DND-41 (cell line): Measurements from ENCODE around the gene CKAP2L.

Experiments
- ATAC-seq: fragments of 200-7000 bp; cut with Tn5 transposase; 3 replicates; pipeline ENCODE4 v1.9.1; 2021; ENCODE audit warnings: low read depth; ENCODE audit not compliant: insufficient read depth
- DNase-seq: peaks from one replicate; pipeline ENCODE4 v3.0.0-alpha.2; 2020
- H2AFZ ChIP-seq: 2 replicates; pipeline ENCODE4 v1.6.0; 2012; ENCODE audit warnings: low read depth, low read length
- H3K27ac ChIP-seq: 2 replicates; pipeline ENCODE4 v1.5.1; 2012; ENCODE audit warnings: low read length, inconsistent platforms
- H3K27me3 ChIP-seq: fragments of 200-600 bp; sonication (generic); 2 replicates; pipeline ENCODE4 v1.6.0; 2012; ENCODE audit warnings: low read length, mild to moderate bottlenecking, inconsistent platforms; ENCODE audit not compliant: insufficient read depth, poor library complexity
- H3K36me3 ChIP-seq: 2 replicates; pipeline ENCODE4 v1.5.1; 2012; ENCODE audit warnings: low read length, inconsistent platforms; ENCODE audit not compliant: insufficient read depth
- H3K4me1 ChIP-seq: 2 replicates; pipeline ENCODE4 v1.5.1; 2012; ENCODE audit warnings: mild to moderate bottlenecking, low read length; ENCODE audit not compliant: insufficient read depth
- H3K4me2 ChIP-seq: 2 replicates; pipeline ENCODE4 v1.6.0; 2012; ENCODE audit warnings: mild to moderate bottlenecking, moderate library complexity, low read length, inconsistent platforms; ENCODE audit not compliant: insufficient read depth
- H3K4me3 ChIP-seq, 2 experiments: fragments of 200-600 bp in 1 of 2; shearing (Covaris generic) in 1 of 2; 2 replicates each; pipeline ENCODE4 v1.5.1; 2012 to 2016; ENCODE audit warnings: inconsistent platforms in 2 of 2, low read length in 2 of 2, mild to moderate bottlenecking in 2 of 2, low read depth in 1 of 2, moderate library complexity in 1 of 2
- H3K79me2 ChIP-seq: 2 replicates; pipeline ENCODE4 v1.6.0; 2012; ENCODE audit warnings: low read length, inconsistent platforms; ENCODE audit not compliant: insufficient read depth
- H3K9ac ChIP-seq: 2 replicates; pipeline ENCODE4 v1.6.0; 2012; ENCODE audit warnings: low read depth, mild to moderate bottlenecking, inconsistent platforms, low read length, moderate library complexity
- H3K9me3 ChIP-seq: 2 replicates; pipeline ENCODE4 v1.5.1; 2012; ENCODE audit warnings: low read length, moderate library complexity, mild to moderate bottlenecking, inconsistent platforms; ENCODE audit not compliant: insufficient read depth, severe bottlenecking
- H4K20me1 ChIP-seq: 2 replicates; pipeline ENCODE4 v1.6.0; 2012; ENCODE audit warnings: low read length; ENCODE audit not compliant: insufficient read depth
- EZH2 ChIP-seq: IDR thresholded peaks from 3 replicates; pipeline ENCODE4 v1.6.1; 2012; ENCODE audit warnings: borderline replicate concordance, low read depth, mild to moderate bottlenecking, moderate library complexity, low read length, inconsistent platforms; ENCODE audit not compliant: severe bottlenecking
- TF ChIP-seq, protein P1 (sequence below): IDR thresholded peaks from 2 replicates; pipeline ENCODE4 v1.5.1; 2012; ENCODE audit warnings: borderline replicate concordance, low read length, moderate library complexity, mild to moderate bottlenecking; ENCODE audit not compliant: poor library complexity, severe bottlenecking; ENCODE audit errors: extremely low read depth

CKAP2L gene

DNA sequence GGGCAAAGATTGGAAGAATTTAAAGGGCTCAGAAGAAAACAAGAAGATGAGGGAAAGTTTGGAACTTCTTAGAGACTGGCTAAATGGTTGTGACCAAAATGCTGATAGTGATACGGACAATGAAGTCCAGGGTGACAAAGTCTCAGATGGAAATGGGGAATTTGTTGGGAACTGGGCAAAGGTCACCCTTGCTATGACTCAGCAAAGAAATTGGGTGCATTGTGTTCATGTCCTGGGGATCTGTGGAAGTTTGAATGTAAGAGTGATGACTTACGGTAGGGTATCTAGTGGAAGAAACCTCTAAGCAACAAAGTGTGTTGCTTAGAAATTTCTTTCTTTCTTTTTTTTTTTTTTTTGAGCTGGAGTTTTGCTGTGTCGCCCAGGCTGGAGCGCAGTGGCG lies 25.9 kb upstream of the CKAP2L start:
- Histone ChIP-seq H4K20me1 (no peaks in the 10 kb centered on the region), H3K27ac (no peak overlapping the region), H3K79me2 (no peaks in the 10 kb centered on the region), H3K4me3 (no peak overlapping the region), H3K9ac (no peak overlapping the region), H3K9me3 (no peaks in the 10 kb centered on the region), H2AFZ (no peak overlapping the region), H3K36me3 (no peaks in the 10 kb centered on the region), H3K4me1 (peaks cover 3% of the 10 kb centered on the region; the same call in 1 of the 2 replicates), H3K4me2 (no peak overlapping the region), H3K27me3 (peaks cover 1% of the 10 kb centered on the region)
- TF ChIP-seq, protein P1, sequence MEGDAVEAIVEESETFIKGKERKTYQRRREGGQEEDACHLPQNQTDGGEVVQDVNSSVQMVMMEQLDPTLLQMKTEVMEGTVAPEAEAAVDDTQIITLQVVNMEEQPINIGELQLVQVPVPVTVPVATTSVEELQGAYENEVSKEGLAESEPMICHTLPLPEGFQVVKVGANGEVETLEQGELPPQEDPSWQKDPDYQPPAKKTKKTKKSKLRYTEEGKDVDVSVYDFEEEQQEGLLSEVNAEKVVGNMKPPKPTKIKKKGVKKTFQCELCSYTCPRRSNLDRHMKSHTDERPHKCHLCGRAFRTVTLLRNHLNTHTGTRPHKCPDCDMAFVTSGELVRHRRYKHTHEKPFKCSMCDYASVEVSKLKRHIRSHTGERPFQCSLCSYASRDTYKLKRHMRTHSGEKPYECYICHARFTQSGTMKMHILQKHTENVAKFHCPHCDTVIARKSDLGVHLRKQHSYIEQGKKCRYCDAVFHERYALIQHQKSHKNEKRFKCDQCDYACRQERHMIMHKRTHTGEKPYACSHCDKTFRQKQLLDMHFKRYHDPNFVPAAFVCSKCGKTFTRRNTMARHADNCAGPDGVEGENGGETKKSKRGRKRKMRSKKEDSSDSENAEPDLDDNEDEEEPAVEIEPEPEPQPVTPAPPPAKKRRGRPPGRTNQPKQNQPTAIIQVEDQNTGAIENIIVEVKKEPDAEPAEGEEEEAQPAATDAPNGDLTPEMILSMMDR: no peak
- no peak for TF ChIP-seq EZH2
- no peak for DNase-seq
- no peak for ATAC-seq

DNA sequence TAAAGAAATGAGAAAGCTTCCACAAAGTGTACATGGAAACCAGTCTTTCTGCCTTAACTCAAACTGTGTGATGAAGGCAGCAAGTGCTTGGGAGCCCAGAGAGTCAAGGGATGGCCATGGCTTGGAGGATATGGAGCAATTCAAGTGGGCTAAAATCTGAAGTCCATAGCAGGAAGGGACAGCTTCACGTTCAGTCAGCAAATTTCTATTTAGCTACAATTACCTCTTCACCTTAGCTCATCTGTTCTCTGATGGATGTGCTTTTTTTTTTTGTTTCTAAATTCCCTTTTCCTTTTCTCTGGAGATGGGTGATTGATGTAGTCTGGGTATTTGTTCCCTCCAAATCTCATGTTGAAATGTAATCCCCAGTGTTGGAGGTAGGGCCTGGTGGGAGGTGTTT lies 24.8 kb upstream of the CKAP2L start:
- Histone ChIP-seq H3K27ac (no peak overlapping the region), H3K9ac (no peak overlapping the region), H3K79me2 (no peaks in the 10 kb centered on the region), H3K4me2 (no peak overlapping the region), H3K27me3 (peaks cover 5% of the 10 kb centered on the region), H3K4me1 (peaks cover 2% of the 10 kb centered on the region; the same call in 1 of the 2 replicates), H3K36me3 (no peaks in the 10 kb centered on the region), H4K20me1 (no peaks in the 10 kb centered on the region), H2AFZ (no peak overlapping the region), H3K9me3 (no peaks in the 10 kb centered on the region), H3K4me3 (no peak overlapping the region)
- DNase-seq (no peak), ATAC-seq (no peak)
- TF ChIP-seq, protein P1: no peak
- no peak for TF ChIP-seq EZH2

- Histone ChIP-seq H3K9me3 (no peaks in the 10 kb centered on the region), H3K4me3 (no peak overlapping the region), H3K27me3 (peaks cover 6% of the 10 kb centered on the region), H3K9ac (no peak overlapping the region), H4K20me1 (no peaks in the 10 kb centered on the region), H3K36me3 (no peaks in the 10 kb centered on the region), H3K27ac (no peak overlapping the region), H3K4me2 (no peak overlapping the region), H3K4me1 (no peaks in the 10 kb centered on the region), H2AFZ (no peak overlapping the region), H3K79me2 (no peaks in the 10 kb centered on the region)
- ATAC-seq: no peak
- no peak for DNase-seq
- TF ChIP-seq EZH2: no peak
- TF ChIP-seq, protein P1: no peak
These were observed 24.2 kb upstream of the CKAP2L start for GRCh38 chr2:112788653-112789052.
